ENCODE measurements around the gene SPSB2. TPM values are rescaled to one million over a fixed set of nuclear protein-coding genes. Genes with fewer than 3 reads are reported as not detected.

The SPSB2 gene
- total RNA-seq, 1 donor from 2014 or later = 11.5 TPM

DNA sequence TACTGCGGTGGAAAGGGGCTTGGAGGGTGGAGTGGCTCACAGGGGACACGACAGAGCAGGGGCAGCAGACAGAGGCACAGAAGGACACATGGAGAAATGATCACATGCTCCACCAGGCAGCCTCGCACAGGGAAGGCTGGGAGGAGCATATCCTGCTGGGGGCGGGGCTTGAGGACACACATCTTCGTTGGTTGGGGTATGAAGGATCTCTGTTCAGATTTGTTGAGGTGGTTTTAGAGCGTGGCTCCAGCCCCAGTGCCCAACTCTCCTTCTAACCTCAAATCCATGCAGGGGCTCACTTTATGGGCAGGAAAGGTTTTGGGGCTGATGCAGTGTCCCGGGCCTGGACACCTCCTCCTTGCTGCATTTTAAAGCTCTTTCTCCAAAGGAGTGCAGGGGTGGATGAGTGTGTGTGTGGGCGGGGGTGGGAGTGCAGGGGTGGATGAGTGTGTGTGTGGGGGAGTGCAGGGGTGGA is 45.6 kb downstream of the SPSB2 start:
- Mint-ChIP-seq H3K27me3 (ENCODE audit: unreplicated experiment) (no peaks in the 10 kb centered on the region), H3K4me1 (ENCODE audit: unreplicated experiment) (peaks cover 39% of the 10 kb centered on the region), H3K9me3 (ENCODE audit: unreplicated experiment) (no peaks in the 10 kb centered on the region), H3K36me3 (ENCODE audit: unreplicated experiment) (peaks cover 12% of the 10 kb centered on the region), H3K27ac (ENCODE audit: unreplicated experiment) (peak overlapping the region; percentile 77), H3K4me3 (ENCODE audit: unreplicated experiment) (peak overlapping the region; percentile 64)
- no peak for DNase-seq (ENCODE audit: extremely low spot score, unreplicated experiment)
- TF ChIP-seq, protein P1, sequence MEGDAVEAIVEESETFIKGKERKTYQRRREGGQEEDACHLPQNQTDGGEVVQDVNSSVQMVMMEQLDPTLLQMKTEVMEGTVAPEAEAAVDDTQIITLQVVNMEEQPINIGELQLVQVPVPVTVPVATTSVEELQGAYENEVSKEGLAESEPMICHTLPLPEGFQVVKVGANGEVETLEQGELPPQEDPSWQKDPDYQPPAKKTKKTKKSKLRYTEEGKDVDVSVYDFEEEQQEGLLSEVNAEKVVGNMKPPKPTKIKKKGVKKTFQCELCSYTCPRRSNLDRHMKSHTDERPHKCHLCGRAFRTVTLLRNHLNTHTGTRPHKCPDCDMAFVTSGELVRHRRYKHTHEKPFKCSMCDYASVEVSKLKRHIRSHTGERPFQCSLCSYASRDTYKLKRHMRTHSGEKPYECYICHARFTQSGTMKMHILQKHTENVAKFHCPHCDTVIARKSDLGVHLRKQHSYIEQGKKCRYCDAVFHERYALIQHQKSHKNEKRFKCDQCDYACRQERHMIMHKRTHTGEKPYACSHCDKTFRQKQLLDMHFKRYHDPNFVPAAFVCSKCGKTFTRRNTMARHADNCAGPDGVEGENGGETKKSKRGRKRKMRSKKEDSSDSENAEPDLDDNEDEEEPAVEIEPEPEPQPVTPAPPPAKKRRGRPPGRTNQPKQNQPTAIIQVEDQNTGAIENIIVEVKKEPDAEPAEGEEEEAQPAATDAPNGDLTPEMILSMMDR (IDR thresholded peaks at IDR 0.05) = no peak

DNA sequence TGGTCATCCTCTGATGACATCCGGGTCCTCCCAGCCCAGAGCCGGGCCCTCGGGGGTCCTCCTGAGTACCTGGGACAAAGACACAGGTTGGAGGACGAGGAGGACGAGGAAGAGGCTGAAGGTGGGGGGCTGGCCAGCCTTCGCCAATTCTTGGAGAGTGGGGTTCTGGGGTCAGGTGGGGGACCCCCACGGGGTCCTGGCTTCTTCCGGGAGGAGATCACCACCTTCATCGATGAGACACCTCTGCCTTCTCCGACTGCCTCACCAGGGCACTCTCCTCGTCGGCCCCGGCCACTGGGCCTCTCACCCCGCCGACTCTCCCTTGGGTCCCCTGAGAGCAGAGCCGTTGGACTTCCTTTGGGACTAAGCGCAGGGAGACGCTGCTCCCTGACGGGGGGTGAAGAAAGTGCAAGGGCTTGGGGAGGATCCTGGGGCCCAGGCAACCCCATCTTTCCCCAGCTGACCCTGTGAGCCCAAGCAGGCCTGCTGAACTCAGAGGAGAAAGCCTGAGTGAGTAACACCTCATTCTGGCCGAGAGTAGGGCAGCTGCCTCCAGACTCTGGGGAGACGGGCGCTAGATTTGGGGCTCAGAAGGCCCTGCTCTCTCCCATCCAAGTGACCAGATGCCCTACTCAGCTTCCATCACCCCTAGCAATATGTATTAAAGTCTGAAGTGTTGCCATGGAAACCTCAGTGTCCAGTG is 46.2 kb downstream of the SPSB2 start:
- TF ChIP-seq, protein P1 (IDR thresholded peaks at IDR 0.05) = no peak
- Mint-ChIP-seq H3K4me3 (ENCODE audit: unreplicated experiment) (peak overlapping the region; percentile 64), H3K27ac (ENCODE audit: unreplicated experiment) (peak overlapping the region; percentile 77), H3K27me3 (ENCODE audit: unreplicated experiment) (no peaks in the 10 kb centered on the region), H3K9me3 (ENCODE audit: unreplicated experiment) (no peaks in the 10 kb centered on the region), H3K36me3 (ENCODE audit: unreplicated experiment) (peaks cover 7% of the 10 kb centered on the region), H3K4me1 (ENCODE audit: unreplicated experiment) (peaks cover 45% of the 10 kb centered on the region)
- DNase-seq (ENCODE audit: extremely low spot score, unreplicated experiment) = no peak

DNA sequence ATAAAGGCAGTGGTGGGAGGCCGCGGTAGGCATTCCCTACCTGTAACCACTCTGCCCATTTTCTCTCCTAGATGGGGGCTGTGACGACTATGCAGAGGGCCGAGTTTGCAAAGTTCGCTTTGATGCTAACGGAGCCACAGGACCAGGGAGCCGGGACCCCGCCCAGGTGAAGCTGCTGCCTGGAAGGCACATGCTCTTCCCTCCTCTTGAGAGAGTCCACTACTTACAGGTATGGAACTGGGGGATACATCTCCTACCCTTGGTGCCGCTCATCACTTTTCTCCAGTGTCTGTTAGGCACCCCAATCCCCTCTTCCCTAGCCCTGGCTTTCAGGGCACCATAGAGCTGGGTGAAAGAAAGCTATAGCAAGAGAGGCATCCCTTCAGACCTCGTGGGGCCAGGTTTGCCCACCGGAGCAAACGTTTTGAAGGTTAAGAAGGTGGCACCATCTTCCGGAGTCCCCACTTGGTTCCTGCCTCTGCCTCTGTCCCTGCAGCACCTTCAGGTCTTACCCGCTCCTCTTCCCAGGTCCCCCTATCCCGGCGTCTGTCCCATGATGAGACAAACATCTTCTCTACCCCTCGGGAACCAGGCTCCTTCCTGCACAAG is 46.9 kb downstream of the SPSB2 start:
- H3K9me3 Mint-ChIP-seq (ENCODE audit: unreplicated experiment) = no peaks in the 10 kb centered on the region
- peaks cover 2% of the 10 kb centered on the region for H3K36me3 Mint-ChIP-seq (ENCODE audit: unreplicated experiment)
- H3K27me3 Mint-ChIP-seq (ENCODE audit: unreplicated experiment) = no peaks in the 10 kb centered on the region
- TF ChIP-seq, protein P1 (IDR thresholded peaks at IDR 0.05) = no peak
- no peak overlapping the region for H3K27ac Mint-ChIP-seq (ENCODE audit: unreplicated experiment)
- H3K4me1 Mint-ChIP-seq (ENCODE audit: unreplicated experiment) = peaks cover 48% of the 10 kb centered on the region
- H3K4me3 Mint-ChIP-seq (ENCODE audit: unreplicated experiment) = no peak overlapping the region
- DNase-seq (ENCODE audit: extremely low spot score, unreplicated experiment) = no peak

DNA sequence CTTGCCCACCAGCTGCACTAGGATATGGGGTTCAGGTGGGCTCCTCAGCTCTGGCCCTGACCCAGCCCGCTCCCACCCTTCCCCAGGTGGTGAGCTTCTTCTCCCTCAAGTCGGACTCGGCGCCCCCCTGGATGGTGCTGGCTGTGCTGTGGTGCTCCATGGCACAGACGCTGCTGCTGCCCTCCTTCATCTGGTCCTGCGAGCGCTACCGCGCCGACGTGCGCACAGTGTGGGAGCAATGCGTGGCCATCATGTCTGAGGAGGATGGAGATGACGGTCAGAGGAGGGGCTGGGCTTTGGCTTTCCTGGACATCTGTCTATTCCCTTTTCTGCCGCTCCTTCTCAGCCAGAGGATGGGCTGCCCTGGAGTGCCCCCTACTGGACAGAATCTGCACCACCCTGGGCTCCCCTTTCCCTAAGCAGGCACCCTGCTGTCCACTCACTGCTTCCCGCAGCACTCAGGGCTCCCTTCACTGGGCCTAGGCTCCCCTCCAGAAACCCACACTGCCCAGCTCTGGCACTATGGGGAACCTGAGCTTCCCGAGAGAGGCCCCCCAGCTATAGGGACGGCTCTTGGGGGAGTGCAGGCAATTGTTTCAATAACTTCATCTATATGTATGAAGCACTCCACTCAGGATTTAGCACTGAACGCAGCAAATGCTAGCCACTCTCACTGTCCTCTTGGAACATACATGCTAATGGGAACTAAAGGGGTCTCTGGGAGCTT is 47.5 kb downstream of the SPSB2 start:
- peak; percentile 96 for DNase-seq (ENCODE audit: extremely low spot score, unreplicated experiment)
- no peaks in the 10 kb centered on the region for H3K27me3 Mint-ChIP-seq (ENCODE audit: unreplicated experiment)
- peak overlapping the region; percentile 41 for H3K4me3 Mint-ChIP-seq (ENCODE audit: unreplicated experiment)
- H3K36me3 Mint-ChIP-seq (ENCODE audit: unreplicated experiment) = no peaks in the 10 kb centered on the region
- peaks cover 54% of the 10 kb centered on the region for H3K4me1 Mint-ChIP-seq (ENCODE audit: unreplicated experiment)
- H3K27ac Mint-ChIP-seq (ENCODE audit: unreplicated experiment) = peak overlapping the region; percentile 73
- TF ChIP-seq, protein P1 (IDR thresholded peaks at IDR 0.05) = peak; percentile 96
- H3K9me3 Mint-ChIP-seq (ENCODE audit: unreplicated experiment) = no peaks in the 10 kb centered on the region

DNA sequence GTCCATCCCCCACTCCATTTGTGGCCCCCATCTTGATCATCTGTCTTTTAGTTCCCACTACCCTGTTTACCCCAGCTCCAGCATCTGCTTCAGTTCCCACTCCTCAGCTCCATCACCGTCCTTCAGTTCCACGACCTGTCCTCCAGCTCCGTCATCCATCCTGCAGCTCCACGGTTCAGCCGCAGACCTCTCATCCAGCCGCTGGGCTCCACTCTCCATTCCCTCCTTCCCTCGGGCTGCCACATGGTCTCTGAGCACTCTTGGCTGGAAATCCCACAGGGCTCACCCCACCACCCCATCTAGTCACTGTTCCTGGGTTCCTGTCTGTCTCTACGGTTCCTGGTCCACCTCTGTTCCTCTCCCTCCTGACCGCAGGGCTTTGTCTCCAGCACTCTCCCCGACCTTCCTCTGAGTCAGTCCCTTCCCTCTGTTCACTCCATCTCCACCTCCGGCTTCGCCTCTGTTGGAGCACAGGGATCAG is 48.2 kb downstream of the SPSB2 start:
- Mint-ChIP-seq H3K4me1 (ENCODE audit: unreplicated experiment) (peaks cover 57% of the 10 kb centered on the region), H3K27me3 (ENCODE audit: unreplicated experiment) (no peaks in the 10 kb centered on the region), H3K9me3 (ENCODE audit: unreplicated experiment) (no peaks in the 10 kb centered on the region), H3K36me3 (ENCODE audit: unreplicated experiment) (no peaks in the 10 kb centered on the region), H3K4me3 (ENCODE audit: unreplicated experiment) (no peak overlapping the region), H3K27ac (ENCODE audit: unreplicated experiment) (peak overlapping the region; percentile 73)
- TF ChIP-seq, protein P1 (IDR thresholded peaks at IDR 0.05) = no peak
- DNase-seq (ENCODE audit: extremely low spot score, unreplicated experiment) = no peak

All from osteocyte (in vitro differentiated cells).